GM12873 (cell line): ENCODE measurements around the gene KRTAP4-3.

Experiments
- TF ChIP-seq, protein P1 (sequence below): IDR thresholded peaks from 2 replicates; pipeline ENCODE4 v1.5.1; 2012; ENCODE audit warnings: low read depth, mild to moderate bottlenecking, moderate library complexity, low read length, control low read depth; ENCODE audit not compliant: insufficient read depth; ENCODE audit errors: missing control alignments

KRTAP4-3 gene

GRCh38 chr17:41149652-41149985 lies 18.4 kb downstream of the KRTAP4-3 start, which contains the start of gene KRTAP4-5:
Gene KRTAP4-5, minus strand, starts transcription at chr17:41149825. Its CDS starts 58 bp downstream, at chr17:41149767.
- TF ChIP-seq, protein P1, sequence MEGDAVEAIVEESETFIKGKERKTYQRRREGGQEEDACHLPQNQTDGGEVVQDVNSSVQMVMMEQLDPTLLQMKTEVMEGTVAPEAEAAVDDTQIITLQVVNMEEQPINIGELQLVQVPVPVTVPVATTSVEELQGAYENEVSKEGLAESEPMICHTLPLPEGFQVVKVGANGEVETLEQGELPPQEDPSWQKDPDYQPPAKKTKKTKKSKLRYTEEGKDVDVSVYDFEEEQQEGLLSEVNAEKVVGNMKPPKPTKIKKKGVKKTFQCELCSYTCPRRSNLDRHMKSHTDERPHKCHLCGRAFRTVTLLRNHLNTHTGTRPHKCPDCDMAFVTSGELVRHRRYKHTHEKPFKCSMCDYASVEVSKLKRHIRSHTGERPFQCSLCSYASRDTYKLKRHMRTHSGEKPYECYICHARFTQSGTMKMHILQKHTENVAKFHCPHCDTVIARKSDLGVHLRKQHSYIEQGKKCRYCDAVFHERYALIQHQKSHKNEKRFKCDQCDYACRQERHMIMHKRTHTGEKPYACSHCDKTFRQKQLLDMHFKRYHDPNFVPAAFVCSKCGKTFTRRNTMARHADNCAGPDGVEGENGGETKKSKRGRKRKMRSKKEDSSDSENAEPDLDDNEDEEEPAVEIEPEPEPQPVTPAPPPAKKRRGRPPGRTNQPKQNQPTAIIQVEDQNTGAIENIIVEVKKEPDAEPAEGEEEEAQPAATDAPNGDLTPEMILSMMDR: no peak

- TF ChIP-seq, protein P1: no peak
Measured at GRCh38 chr17:41147531-41148204, 20.4 kb downstream of the KRTAP4-3 start.

GRCh38 chr17:41145261-41145660 lies 22.8 kb downstream of the KRTAP4-3 start:
- TF ChIP-seq, protein P1: no peak

DNA sequence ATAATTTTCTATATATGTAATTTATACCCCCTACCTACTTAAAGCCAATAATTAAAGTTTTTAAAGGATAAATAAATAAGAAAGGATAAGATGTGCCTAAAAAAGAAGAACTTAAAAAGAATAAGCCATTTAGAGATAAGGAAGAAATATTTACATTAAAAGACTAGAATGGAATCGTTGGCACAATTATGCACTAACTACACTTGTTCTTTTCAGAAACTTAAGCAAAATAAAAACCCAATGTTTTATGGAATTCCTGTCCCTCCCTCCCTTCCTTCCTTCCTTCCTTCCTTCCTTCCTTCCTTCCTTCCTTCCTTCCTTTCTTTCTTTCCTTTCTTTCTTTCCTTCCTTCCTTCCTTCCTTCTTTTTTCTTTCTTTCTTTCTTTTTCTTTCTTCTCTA lies 23.2 kb downstream of the KRTAP4-3 start:
- TF ChIP-seq, protein P1: no peak

DNA sequence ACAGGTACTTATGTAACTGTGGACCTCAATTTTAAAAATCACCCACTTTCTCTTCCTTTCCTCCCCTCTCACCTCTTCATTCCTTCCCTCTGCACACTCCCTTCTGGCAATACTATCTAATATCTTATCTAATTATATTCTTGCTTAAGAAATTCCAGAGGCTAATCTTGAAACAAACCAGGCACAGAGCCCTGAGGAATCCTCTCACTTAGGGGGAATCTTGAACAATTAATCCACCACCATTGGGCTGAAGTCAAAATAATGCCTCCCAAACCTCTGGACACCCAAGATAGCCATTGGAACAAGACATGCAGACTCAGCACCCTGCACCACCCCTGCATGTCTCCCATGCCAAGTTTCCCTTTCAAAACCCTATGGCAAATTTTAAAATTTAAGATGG lies 26.7 kb downstream of the KRTAP4-3 start:
- TF ChIP-seq, protein P1: no peak

GRCh38 chr17:41140360-41141131 lies 27.5 kb downstream of the KRTAP4-3 start, which contains the start of gene KRTAP4-6:
Gene KRTAP4-6, minus strand, starts transcription at chr17:41140544. Its CDS starts 57 bp downstream, at chr17:41140487.
- TF ChIP-seq, protein P1: no peak

DNA sequence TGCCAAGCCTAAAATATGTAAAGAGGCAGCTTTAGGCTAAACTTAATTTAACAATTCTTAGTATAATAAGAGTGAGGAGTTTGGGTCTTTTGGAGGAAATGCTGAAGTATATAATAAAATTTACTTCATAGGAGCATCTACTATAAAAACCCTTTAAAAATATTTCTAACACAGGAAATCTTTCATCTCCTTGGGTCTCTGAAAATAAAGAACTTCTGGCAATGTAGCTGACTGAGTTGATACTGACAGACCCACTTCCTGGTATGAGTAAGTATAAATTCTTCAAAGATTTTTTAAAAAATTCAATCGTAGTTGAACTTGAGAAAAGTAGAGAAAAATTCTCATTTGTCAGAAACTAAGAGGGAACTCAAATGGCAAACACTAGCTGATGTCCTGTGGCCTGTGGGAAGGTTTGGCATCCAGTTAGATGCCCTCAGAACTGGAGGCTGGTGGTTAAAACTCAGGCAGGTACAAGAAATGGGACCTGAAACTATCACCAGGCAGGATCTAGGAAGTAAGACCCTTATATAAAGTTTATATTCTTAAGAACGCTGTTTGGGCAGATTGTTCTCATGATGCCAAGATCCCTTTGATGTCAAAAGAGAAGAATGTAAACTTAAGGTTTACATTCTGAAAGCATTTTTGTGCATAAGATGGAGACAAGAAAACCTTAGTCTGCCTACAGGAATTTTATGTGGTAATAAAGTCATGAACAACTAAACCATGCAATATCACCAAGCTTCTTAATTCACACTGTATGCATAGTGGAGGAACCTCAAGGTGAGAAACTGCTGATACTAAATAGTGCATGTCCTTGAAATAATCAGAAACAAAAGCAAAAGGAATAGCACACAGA lies 33.9 kb downstream of the KRTAP4-3 start:
- TF ChIP-seq, protein P1: no peak
